ENCODE results near the gene TSKU.
"Not testable (repeated sequence)": the region's sequence is repeated elsewhere in the genome, so short reads cannot be mapped to it uniquely, and the experiment has no call there.

The TSKU gene

DNA sequence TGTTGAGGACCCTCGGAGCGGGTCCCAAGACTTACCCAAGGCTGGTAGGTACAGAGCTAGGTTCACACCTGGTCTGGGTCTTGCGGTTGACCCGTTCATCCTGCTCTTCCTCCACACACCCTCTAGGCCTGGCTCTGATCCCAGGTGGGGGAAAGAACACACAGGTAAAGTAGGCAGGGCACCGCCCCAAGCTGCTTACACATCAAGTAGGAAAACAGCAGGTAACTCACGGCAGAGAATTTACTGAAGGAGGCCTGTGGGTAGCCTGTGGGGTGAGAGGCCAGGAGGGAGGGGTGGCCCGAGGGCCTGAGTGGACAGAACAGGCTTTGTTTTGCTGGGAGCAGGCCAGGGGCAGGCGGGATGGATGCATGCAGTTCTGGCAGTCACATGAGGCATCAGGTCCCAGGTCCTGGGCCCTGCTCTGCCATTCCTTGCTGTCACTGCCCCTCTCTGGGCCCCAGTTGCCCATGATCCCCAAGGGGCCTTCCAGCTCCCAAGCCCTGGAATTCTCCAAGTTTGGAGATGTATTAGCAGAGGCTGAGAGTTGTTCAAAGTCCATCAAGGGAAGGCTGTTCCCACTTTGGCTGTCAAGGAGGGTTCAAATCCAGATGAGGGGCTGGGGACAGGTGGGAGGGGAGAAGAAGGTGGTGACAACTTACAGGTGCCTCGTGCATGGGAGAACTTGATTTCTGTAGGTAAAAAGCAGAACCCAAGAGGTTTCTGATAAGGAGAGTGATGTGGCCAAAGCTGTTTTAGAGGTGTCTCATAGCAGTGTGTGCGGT lies 5.7 kb downstream of the TSKU start:
- TF ChIP-seq, protein P1, sequence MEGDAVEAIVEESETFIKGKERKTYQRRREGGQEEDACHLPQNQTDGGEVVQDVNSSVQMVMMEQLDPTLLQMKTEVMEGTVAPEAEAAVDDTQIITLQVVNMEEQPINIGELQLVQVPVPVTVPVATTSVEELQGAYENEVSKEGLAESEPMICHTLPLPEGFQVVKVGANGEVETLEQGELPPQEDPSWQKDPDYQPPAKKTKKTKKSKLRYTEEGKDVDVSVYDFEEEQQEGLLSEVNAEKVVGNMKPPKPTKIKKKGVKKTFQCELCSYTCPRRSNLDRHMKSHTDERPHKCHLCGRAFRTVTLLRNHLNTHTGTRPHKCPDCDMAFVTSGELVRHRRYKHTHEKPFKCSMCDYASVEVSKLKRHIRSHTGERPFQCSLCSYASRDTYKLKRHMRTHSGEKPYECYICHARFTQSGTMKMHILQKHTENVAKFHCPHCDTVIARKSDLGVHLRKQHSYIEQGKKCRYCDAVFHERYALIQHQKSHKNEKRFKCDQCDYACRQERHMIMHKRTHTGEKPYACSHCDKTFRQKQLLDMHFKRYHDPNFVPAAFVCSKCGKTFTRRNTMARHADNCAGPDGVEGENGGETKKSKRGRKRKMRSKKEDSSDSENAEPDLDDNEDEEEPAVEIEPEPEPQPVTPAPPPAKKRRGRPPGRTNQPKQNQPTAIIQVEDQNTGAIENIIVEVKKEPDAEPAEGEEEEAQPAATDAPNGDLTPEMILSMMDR (IDR thresholded peaks at IDR 0.05; ENCODE audit: borderline replicate concordance, insufficient read depth, low read depth, low read length), result no peak

DNA sequence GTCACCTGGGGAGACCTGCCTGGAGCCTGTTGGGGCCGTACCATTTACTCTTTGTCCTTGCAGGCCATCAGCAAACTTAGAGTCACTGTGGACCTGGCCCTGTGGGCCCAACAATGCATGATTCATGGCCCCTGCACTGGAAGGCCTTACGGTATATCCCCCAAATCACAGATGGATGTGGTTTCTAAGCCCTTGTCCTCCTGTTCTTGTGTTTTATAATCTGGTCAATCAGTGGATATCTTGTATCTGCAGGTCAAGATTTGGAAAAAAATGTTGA lies 6.2 kb downstream of the TSKU start:
- TF ChIP-seq, protein P1 (IDR thresholded peaks at IDR 0.05; ENCODE audit: borderline replicate concordance, insufficient read depth, low read depth, low read length), result no peak
- no peak overlapping the region for H3K4me3 ChIP-seq (ENCODE audit: low read depth, low read length)

More for the DNA sequence above, 5.7 kb downstream of the TSKU start:
- H3K4me3 ChIP-seq (ENCODE audit: low read depth, low read length), result no peak overlapping the region

DNA sequence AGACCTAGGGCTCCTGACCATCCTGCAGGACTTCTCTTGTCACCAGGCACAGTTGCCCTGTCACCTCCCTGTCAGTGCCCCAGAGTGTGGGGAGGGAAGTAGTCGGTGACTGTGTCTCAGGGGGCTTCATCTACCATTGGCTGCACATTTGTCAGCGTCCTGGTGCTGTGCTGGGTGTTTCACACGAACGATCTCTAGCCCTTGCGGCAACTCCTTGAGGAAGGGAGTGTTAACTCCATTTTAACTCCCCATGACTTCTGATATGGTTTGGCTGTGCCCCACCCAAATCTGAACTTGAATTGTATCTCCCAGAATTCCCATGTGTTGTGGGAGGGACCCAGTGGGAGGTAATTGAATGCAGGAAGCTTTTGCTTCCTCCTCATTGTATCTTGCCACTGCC lies 7.1 kb downstream of the TSKU start:
- TF ChIP-seq, protein P1 (IDR thresholded peaks at IDR 0.05; ENCODE audit: borderline replicate concordance, insufficient read depth, low read depth, low read length), result no peak
- H3K4me3 ChIP-seq (ENCODE audit: low read depth, low read length), result no peak overlapping the region

DNA sequence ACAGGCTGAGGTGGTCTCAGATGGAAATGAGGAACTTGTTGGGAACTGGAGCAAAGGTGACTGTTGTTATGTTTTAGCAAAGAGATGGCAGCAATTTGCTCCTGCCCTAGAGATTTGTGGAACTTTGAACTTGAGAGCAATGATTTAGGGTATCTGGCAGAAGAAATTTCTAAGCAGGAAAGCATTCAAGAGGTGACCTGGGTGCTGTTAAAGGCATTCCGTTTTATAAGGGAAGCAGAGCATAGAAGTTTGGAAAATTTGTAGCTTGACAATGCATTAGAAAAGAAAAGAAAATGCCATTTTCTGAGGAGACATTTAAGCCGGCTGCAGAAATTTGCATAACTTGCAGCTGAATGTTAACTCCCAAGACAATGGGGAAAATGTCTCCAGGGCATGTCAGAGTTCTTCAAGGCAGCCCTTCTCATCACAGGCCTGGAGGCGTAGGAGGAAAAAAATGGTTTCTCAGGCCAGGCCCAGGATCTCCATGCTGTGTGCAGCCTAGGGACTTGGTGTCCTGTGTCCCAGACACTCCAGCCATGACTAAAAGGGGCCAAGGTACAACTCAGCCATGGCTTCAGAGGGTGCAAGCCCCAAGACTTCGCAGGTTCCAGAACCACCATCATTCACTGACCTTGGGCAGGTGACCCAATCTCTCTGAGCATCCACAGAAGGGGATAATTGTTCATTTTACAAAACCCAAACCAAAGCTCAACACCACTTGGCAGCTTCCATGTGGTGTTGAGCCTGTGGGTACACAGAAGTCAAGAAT lies 8.0 kb downstream of the TSKU start:
- not testable (repeated sequence) for H3K4me3 ChIP-seq (ENCODE audit: low read depth, low read length)

DNA sequence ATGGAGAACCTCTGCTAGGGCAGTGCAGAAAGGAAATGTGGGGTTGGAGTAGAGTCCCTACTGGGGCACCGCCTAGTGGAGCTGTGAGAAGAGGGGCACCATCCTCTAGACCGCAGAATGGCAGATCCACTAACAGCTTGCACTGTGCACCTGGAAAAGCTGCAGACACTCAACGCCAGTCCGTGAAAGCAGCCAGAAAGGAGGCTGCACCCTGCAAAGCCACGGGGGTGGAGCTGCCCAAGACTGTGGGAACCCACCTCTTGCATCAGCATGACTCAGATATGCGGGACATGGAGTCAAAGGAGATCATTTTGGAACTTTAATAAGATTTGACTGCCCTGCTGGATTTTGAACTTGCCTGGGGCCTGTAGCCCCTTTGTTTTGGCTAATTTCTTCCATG lies 8.7 kb downstream of the TSKU start:
- H3K4me3 ChIP-seq (ENCODE audit: low read depth, low read length), result no peak overlapping the region
- TF ChIP-seq, protein P1 (IDR thresholded peaks at IDR 0.05; ENCODE audit: borderline replicate concordance, insufficient read depth, low read depth, low read length), result no peak

DNA sequence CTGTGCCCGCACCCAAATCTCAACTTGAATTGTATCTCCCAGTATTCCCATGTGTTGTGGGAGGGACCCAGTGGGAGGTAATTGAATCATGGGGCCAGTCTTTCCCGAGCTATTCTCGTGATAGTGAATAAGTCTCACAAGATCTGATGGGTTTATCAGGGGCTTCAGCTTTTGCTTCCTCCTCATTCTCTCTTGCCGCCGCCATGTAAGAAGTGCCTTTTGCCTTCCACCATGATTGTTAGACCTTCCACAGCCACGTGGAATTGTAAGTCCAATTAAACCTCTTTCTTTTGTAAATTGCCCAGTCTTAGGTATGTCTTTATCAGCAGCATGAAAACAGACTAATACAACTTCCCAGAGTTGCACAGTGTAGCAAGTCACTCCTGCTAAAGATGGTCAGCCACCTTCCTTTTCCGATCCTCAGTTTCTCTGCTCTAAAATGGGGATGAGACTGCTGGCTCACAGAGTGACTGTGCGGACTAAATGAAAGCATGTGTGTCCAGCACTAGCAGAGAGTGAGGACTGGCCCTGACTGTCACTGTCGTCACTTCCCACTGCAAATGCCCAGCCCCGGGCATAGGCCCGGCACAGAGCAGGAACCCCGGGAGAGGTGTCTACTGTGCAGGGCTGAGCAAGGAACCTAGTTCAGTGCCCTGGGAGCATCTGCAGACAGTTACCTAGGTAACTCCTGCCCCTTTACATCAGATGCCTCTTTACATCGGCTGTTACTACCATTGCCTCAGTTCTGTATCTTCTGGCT lies 9.5 kb downstream of the TSKU start:
- H3K4me3 ChIP-seq (ENCODE audit: low read depth, low read length), result no peak overlapping the region
- TF ChIP-seq, protein P1 (IDR thresholded peaks at IDR 0.05; ENCODE audit: borderline replicate concordance, insufficient read depth, low read depth, low read length), result no peak

DNA sequence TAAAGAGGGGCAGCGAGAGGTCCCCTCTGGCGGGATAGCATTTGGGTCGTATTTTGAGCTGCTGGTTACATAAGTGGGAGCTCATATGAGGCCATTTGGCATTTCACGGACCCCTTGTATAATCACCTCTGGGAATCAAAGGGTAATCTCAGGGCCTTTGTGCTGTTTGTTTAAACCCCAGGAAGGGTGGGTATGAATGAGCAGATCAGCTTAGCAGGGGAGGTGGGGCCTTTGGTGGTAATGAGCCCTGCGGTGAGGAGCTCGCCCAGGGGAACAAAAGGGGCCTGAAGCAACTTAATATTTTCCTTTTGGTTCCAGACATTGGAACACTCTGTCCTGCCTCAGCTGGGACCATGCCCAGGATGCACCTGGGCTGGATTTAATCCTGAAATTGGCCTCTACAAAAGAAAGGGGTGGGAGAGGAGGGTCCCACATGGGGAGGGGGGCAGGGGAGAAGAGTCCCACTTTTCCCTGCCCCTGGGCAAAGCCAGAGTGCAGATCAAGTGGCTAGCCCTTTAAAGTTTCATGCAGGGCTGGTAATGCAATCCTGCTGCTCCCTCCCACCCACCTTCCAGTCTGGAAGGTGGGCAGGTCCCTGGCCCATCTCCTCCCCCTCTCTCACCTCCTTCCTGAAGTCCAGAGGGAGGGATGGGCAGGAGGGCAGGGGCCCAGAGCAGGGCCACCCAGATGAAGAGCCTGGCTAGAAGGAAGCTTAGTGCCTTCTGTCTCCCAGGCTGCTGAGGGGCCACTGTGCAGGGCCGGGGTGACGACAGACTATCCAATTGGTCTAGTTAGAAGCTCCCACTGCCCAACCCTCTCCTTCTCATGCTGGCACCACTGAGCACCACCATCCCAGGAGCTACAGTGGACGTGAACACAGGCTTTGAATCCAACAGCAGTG lies 10.5 kb downstream of the TSKU start:
- H3K4me3 ChIP-seq (ENCODE audit: low read depth, low read length), result no peak overlapping the region

More for the DNA sequence above, 10.5 kb downstream of the TSKU start:
- TF ChIP-seq, protein P1 (IDR thresholded peaks at IDR 0.05; ENCODE audit: borderline replicate concordance, insufficient read depth, low read depth, low read length), result no peak
